NCI-H526 treated with DMSO at 0.1 percent for 48 hours (cell line): Measurements from ENCODE around the gene CARD9.
"Not testable (repeated sequence)": the region's sequence is repeated elsewhere in the genome, so short reads cannot be mapped to it uniquely, and the experiment has no call there.

Experiments used
- DNase-seq: peaks from one replicate; lab custom pipeline; 2025; lab: John Stamatoyannopoulos, UW

The CARD9 gene

GRCh38 chr9:136373300-136374182 is at the start of gene CARD9:
Gene CARD9 (minus strand): TSS chr9:136373669. CDS start chr9:136372078, 1,591 bp downstream.
- no peak for DNase-seq

GRCh38 chr9:136422876-136423275 is 49.4 kb upstream of the CARD9 start:
- DNase-seq, result no peak

- no peak for DNase-seq
Observed at GRCh38 chr9:136421791-136422190, 48.3 kb upstream of the CARD9 start.

- no peak for DNase-seq
Observed at GRCh38 chr9:136419092-136419420, 45.6 kb upstream of the CARD9 start.

- DNase-seq, result no peak
Observed at GRCh38 chr9:136418182-136419091, 45.0 kb upstream of the CARD9 start.

GRCh38 chr9:136416914-136417313 is 43.4 kb upstream of the CARD9 start:
- no peak for DNase-seq

GRCh38 chr9:136416427-136416826 is 43.0 kb upstream of the CARD9 start:
- no peak for DNase-seq

GRCh38 chr9:136412962-136413361 is 39.5 kb upstream of the CARD9 start:
- no peak for DNase-seq

GRCh38 chr9:136411378-136411777 is 37.9 kb upstream of the CARD9 start:
- no peak for DNase-seq

GRCh38 chr9:136410500-136411287 is 37.2 kb upstream of the CARD9 start, which contains the start of the genes ENTR1 and PMPCA:
Gene ENTR1 (minus strand): TSS chr9:136410614. CDS start chr9:136410397, 217 bp downstream.
Gene PMPCA (plus strand): TSS chr9:136410658. CDS start chr9:136410669, 11 bp downstream.
- peak; percentile 57 for DNase-seq

GRCh38 chr9:136409557-136410455 is 36.3 kb upstream of the CARD9 start:
- DNase-seq, result no peak

GRCh38 chr9:136407911-136408310 is 34.4 kb upstream of the CARD9 start:
- no peak for DNase-seq

- DNase-seq, result not testable (repeated sequence)
Observed at GRCh38 chr9:136407061-136407460, 33.6 kb upstream of the CARD9 start.

- not testable (repeated sequence) for DNase-seq
Observed at GRCh38 chr9:136405904-136406303, 32.4 kb upstream of the CARD9 start.

- DNase-seq, result no peak
Observed at GRCh38 chr9:136405481-136405880, 32.0 kb upstream of the CARD9 start.

- no peak for DNase-seq
Observed at GRCh38 chr9:136404801-136405136, 31.3 kb upstream of the CARD9 start.

- no peak for DNase-seq
Observed at GRCh38 chr9:136403915-136404800, 30.7 kb upstream of the CARD9 start.

- no peak for DNase-seq
Observed at GRCh38 chr9:136403538-136403914, 30.1 kb upstream of the CARD9 start.

- DNase-seq, result no peak
Observed at GRCh38 chr9:136402067-136402466, 28.6 kb upstream of the CARD9 start.
